H1 (cell line): ENCODE measurements around the gene ADORA1. TPM values are rescaled to one million over a fixed set of nuclear protein-coding genes. Genes with fewer than 3 reads are reported as not detected.

ENCODE experiments used
- KDM1A ChIP-seq: fragments of 200-600, 300-600 bp; sonication (generic); IDR thresholded peaks from 2 replicates; pipeline ENCODE4 v1.7.1; 2016; ENCODE audit warnings: mild to moderate bottlenecking, low read length, borderline replicate concordance
- SRF ChIP-seq: IDR thresholded peaks from 2 replicates; pipeline ENCODE4 v1.6.1; 2011; ENCODE audit warnings: mild to moderate bottlenecking, low read depth, low read length, moderate library complexity
- SUZ12 ChIP-seq: fragments of 200-600 bp; sonication (generic); IDR thresholded peaks from 2 replicates; pipeline ENCODE4 v1.6.1; 2012; ENCODE audit warnings: mild to moderate bottlenecking, inconsistent platforms, low read length, moderate library complexity, mixed read lengths
- polyA plus RNA-seq, 7 experiments: library from polyadenylated mRNA; depleted of rRNA in 3 of 7; stranded (reverse) in 5 of 7; unstranded in 2 of 7; fragments of >200 nt in 5 of 7; fragments of 200-250 nt in 2 of 7; gene quantifications; 1 replicate in 5 of 7; 2 replicates in 1 of 7; 4 replicates in 1 of 7; pipeline versions ENCODE4 v1.2.1 to v1.2.3, GENCODE V29; 2011 to 2013; ENCODE audit warnings: missing spikeins in 2 of 7, mixed read lengths in 2 of 7
- total RNA-seq: library from RNA; stranded (reverse); fragmentation: NEBNext Ultra II Directional; extraction: Animal tissue kit (Norgen Biotek cat#: 25700); gene quantifications from 2 replicates; pipeline ENCODE4 v1.2.1, GENCODE V29; 2021
- TF ChIP-seq, protein P1 (sequence below): IDR thresholded peaks from 2 replicates; pipeline ENCODE4 v1.6.1; 2012; ENCODE audit warnings: inconsistent platforms

Gene ADORA1
- total and polyA plus RNA-seq, 2 of the 8 experiments (the other 6 are each of a cell fraction or from before 2014, with no cell fraction given) = 3.3 to 6.7 TPM

GRCh38 chr1:203124546-203125317, 2.8 kb upstream of the ADORA1 start (continued):
- TF ChIP-seq SUZ12 = no peak
- TF ChIP-seq, protein P1, sequence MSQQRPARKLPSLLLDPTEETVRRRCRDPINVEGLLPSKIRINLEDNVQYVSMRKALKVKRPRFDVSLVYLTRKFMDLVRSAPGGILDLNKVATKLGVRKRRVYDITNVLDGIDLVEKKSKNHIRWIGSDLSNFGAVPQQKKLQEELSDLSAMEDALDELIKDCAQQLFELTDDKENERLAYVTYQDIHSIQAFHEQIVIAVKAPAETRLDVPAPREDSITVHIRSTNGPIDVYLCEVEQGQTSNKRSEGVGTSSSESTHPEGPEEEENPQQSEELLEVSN = no peak
- no peak for TF ChIP-seq SRF
- TF ChIP-seq KDM1A = no peak
